ENCODE data around the gene SF1. TPM values are rescaled to one million over a fixed set of nuclear protein-coding genes. Genes with fewer than 3 reads are reported as not detected.

The SF1 gene
- total and polyA plus RNA-seq, 4 experiments from 2014 or later: 48.3 to 832 (median 481) TPM

DNA sequence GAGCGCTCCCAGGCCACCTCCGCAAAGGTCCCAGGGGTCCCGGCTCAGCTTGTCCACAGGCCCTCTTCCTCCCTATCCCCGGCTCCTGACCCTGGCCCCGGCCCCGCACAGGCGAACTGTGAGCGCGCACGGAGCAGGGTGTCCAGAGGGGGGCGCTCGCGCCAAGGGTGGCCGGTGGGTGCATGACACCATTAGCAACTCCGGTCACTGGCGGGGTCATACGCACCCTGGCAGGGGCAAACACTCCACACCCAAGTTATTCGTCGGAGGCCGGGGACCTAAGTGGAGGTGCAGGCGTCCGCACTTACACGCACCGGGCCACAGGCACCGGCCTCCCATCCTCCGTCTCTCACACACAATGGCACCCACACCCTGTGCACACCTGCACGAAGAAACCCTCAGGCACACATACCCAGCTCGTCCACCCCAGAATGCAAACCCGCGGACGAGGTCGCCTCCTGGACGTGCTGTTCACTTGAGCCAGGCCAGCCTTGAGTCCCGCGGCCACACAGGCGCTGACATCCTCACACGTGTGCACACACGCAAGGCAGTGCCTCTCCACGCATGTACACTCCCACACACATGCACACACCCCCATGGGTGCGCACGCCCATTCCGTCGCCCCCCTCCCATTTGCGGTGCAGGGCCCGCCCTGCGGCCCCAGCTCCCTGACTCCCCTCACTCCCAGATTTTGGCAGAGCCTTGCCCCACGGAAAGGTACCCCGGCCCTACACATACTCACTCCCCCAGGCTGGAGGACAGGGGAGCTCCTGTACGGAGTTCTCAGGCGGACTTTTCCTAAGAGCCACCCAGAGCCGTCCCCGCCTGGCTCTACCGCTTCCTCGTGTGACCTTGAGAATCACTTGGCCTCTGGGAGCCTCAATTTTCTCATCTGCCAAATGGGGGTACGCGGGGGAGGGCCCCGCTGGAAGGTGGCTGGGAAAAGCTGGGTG is 34.5 kb downstream of the SF1 start, which contains the start of gene RASGRP2:
Gene RASGRP2, minus strand, starts transcription at position 552 of the 953 bp plus-strand sequence. CDS start 1,276 bp downstream, outside the sequence.
- Mint-ChIP-seq H3K27ac (peak within 1 kb of the TSS; percentile 95 to 100 (median 99)), H3K36me3 (peaks cover 15 to 44% of the 10 kb centered on the region in 2 donors), H3K4me3 (peak within 1 kb of the TSS; percentile 95 to 99 (median 98)), H3K27me3 (no peaks in the 10 kb centered on the region), H3K4me1 (peaks cover 22 to 66% (median 37%) of the 10 kb centered on the region in 4 donors), H3K9me3 (peaks cover 0 to 1% (median 0%) of the 10 kb centered on the region in 8 donors)
- DNase-seq: peak; percentile 87 to 92 (median 89)
- Histone ChIP-seq H3K27ac (ENCODE audit: low read depth, low read length) (peak within 1 kb of the TSS; percentile 96), H3K9me3 (ENCODE audit: control insufficient read depth in 1 of 2, low read length in 2 of 2) (no peaks in the 10 kb centered on the region), H3K4me3 (ENCODE audit: low read length in 2 of 2) (peak within 1 kb of the TSS; percentile 95 to 98), H3K4me1 (ENCODE audit: insufficient read depth, low read length) (peaks cover 38% of the 10 kb centered on the region), H3K27me3 (ENCODE audit: insufficient read depth, low read length) (no peaks in the 10 kb centered on the region), H3K36me3 (ENCODE audit: insufficient read depth, low read length) (peaks cover 26% of the 10 kb centered on the region)
- intact Hi-C loops (cut with micrococcal nuclease): loop anchor here (1.0 to 10.0 kb wide), 6 partner anchors 21 to 371 kb away; partner anchors contain the start of genes CDC42BPG, MAP4K2, NRXN2 and TM7SF2
- ChIA-PET POLR2A (ENCODE audit: partially characterized antibody) (interaction anchor here (0.5 to 26.2 kb wide), 49 partner anchors 8 to 1903 kb away, joined by 3 to 1500 read pairs (median 5); partner anchors contain the start of genes ARL2, CCDC85B, CDC42BPG and EHD1), CTCF (ENCODE audit: partially characterized antibody) (interaction anchor here (1.1 to 10.2 kb wide), 17 partner anchors 8 to 104 kb away, joined by 3 to 135 read pairs (median 10); partner anchors contain the start of genes MAP4K2, PYGM and SF1)

DNA sequence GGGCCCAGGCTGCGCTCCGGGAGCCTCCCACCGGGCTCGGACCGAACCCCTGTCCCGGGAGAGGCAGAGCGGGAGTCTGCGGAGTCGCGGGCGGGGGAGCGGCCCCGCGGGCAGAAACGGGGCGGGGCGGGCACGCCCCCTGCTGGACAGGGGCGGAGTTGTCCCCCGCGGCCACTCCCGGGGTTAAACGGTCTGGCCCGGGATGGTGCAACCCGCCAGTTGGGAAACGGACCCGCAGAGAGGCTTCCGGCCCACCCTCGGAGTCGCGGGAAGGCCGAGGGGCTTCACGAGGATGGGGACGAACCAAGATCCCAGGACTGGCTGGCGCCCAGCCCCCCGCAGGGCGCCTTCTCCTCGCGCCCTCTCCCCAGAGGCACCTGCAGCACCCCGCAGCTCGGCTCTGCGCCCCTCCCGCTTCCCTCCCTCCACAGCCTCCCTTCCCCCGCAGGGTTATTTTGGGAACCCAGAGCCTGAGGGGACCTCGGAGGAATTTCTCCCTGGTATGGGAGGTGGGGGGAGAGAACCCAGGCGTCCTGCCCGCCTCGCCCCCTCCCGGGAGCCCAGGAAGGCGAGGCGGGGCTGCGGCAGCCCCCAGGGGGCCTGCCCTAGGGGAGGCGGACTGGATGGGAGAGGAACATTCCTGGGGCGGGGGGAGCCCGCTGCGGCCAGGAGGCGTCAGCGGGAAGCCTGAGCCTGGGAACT is 35.3 kb downstream of the SF1 start:
- H3K9me3 ChIP-seq (ENCODE audit: control insufficient read depth in 1 of 2, low read length in 2 of 2): no peaks in the 10 kb centered on the region
- H3K4me3 ChIP-seq (ENCODE audit: low read length in 2 of 2): peak overlapping the region; percentile 95 to 98
- Mint-ChIP-seq H3K27me3 (no peaks in the 10 kb centered on the region), H3K4me3 (peak overlapping the region; percentile 17 to 99 (median 97)), H3K36me3 (peaks cover 17 to 43% of the 10 kb centered on the region in 2 donors), H3K9me3 (peaks cover 0 to 1% (median 0%) of the 10 kb centered on the region in 8 donors), H3K4me1 (peaks cover 21 to 62% (median 35%) of the 10 kb centered on the region in 4 donors), H3K27ac (peak overlapping the region in 1 of 7 donors; percentile 96)
- H3K4me1 ChIP-seq (ENCODE audit: insufficient read depth, low read length): peaks cover 38% of the 10 kb centered on the region
- peak overlapping the region; percentile 81 for H3K27ac ChIP-seq (ENCODE audit: low read depth, low read length)
- ChIA-PET CTCF (ENCODE audit: partially characterized antibody) (interaction anchor here (1.1 to 10.2 kb wide), 13 partner anchors 9 to 75 kb away, joined by 3 to 135 read pairs (median 11); partner anchors contain the start of genes PYGM and SF1), POLR2A (ENCODE audit: partially characterized antibody) (interaction anchor here (0.7 to 26.2 kb wide), 27 partner anchors 8 to 425 kb away, joined by 3 to 1500 read pairs (median 14); partner anchors contain the start of genes ARL2, CDC42BPG, EHD1 and MAP4K2)
- DNase-seq: peak; percentile 65 to 83 (median 74)
- intact Hi-C loops (cut with micrococcal nuclease): loop anchor here (1.0 to 10.0 kb wide), 5 partner anchors 20 to 372 kb away; partner anchors contain the start of genes CDC42BPG, NRXN2, TM7SF2 and ZNHIT2
- H3K27me3 ChIP-seq (ENCODE audit: insufficient read depth, low read length): no peaks in the 10 kb centered on the region
- peaks cover 27% of the 10 kb centered on the region for H3K36me3 ChIP-seq (ENCODE audit: insufficient read depth, low read length)

DNA sequence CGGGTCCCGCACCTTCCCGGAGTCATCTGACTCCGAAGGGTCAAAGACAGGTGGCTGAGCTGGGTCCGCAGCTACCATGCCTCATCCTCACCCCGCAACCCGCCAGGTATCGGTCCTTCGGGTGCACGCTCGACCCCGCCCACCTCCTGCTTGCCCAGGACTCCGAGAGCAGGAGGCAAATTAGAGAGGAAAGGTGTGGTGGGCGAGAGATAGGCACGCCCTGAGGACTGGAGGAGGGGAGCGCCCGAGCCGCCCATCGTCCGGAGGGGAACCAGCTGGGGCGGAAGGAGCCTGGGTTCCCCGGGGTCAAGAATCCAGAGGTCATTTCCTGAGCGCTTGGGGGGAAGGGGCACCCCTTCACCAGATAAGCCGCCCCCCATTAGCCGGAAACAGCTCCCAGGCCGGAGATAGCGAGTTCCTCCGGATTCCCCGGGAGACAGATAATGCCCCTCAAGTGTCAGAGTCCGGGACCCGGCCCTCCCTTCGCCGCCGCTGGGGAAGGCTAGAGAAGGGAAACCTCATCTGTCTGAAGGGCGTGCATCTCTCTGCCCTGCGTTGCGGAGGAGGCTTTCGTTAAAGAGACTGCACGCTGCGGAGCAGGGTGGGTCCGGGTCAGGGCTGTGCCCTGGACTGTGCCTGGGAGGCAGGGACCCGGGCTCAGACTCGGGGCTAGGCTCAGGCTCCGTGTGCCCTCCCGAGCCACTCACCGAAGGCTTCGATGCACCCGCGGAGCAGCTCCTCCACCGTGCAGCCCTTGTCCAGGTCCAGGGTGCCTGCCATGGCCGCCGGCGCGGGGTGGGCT is 36.1 kb downstream of the SF1 start:
- no peaks in the 10 kb centered on the region for H3K9me3 ChIP-seq (ENCODE audit: control insufficient read depth in 1 of 2, low read length in 2 of 2)
- Mint-ChIP-seq H3K4me1 (peaks cover 20 to 56% (median 31%) of the 10 kb centered on the region in 4 donors), H3K36me3 (peaks cover 21 to 44% of the 10 kb centered on the region in 2 donors), H3K27ac (peak overlapping the region; percentile 29 to 86 (median 65)), H3K4me3 (peak overlapping the region; percentile 79 to 87 (median 83)), H3K9me3 (peaks cover 0 to 1% (median 0%) of the 10 kb centered on the region in 8 donors), H3K27me3 (no peaks in the 10 kb centered on the region)
- H3K36me3 ChIP-seq (ENCODE audit: insufficient read depth, low read length): peaks cover 28% of the 10 kb centered on the region
- intact Hi-C loops (cut with micrococcal nuclease): loop anchor here (2.0 to 10.0 kb wide), 2 partner anchors 103 to 373 kb away; partner anchors contain the start of genes CDC42BPG, TM7SF2 and ZNHIT2
- H3K4me3 ChIP-seq (ENCODE audit: low read length in 2 of 2): peak overlapping the region; percentile 95 to 98
- DNase-seq: peak in 1 of 5 donors; percentile 60
- H3K4me1 ChIP-seq (ENCODE audit: insufficient read depth, low read length): peaks cover 38% of the 10 kb centered on the region
- H3K27ac ChIP-seq (ENCODE audit: low read depth, low read length): peak overlapping the region; percentile 81
- POLR2A ChIA-PET (ENCODE audit: partially characterized antibody): interaction anchor here (0.6 to 26.2 kb wide), 16 partner anchors 11 to 375 kb away, joined by 3 to 1500 read pairs (median 12); partner anchors contain the start of genes CDC42BPG, MAP4K2, MEN1 and PYGM
- CTCF ChIA-PET (ENCODE audit: partially characterized antibody): interaction anchor here (0.7 to 10.2 kb wide), 11 partner anchors 9 to 76 kb away, joined by 3 to 135 read pairs (median 10); partner anchors contain the start of gene PYGM
- H3K27me3 ChIP-seq (ENCODE audit: insufficient read depth, low read length): no peaks in the 10 kb centered on the region

DNA sequence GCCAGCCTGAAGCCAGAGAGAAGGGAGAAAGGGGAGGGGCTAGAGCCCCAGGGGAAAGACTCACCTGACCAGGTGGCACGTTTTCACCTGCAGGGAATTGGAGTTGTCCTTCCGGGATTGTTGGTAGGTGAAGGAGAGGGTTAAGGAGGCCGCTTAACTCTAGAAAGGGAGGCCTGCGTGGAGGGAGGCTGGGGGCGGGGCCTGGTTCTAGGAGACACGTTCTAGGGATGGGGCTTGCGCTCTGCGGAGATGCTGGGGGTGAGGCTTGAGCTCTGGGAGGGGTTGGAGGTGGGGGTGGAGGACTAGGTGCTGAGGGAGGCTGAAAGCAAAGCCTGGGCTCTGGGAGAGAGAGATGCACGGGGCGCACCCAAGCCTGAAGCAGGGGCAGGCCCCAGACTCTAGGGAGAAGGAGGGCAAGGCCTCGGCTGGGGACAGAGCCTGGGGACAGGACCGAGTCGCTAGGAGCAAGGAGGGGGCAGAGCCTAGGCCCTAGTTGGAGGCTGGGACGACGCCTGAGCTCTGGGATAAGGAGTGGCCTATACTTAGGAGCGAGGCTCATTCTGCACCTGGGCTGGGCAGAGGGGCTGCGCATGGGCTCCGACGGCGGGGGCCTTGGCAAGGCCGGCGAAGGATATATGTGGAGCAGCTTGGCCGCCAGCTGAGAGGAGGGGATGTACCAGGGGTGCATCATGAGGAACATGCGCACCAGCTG is 36.8 kb downstream of the SF1 start:
- peaks cover 0 to 1% (median 0%) of the 10 kb centered on the region in 8 donors for H3K9me3 Mint-ChIP-seq
- Histone ChIP-seq H3K4me1 (ENCODE audit: insufficient read depth, low read length) (peaks cover 41% of the 10 kb centered on the region), H3K27me3 (ENCODE audit: insufficient read depth, low read length) (no peaks in the 10 kb centered on the region), H3K4me3 (ENCODE audit: low read length in 2 of 2) (peak overlapping the region in 1 of 2 donors; percentile 95), H3K27ac (ENCODE audit: low read depth, low read length) (peak overlapping the region; percentile 81), H3K9me3 (ENCODE audit: control insufficient read depth in 1 of 2, low read length in 2 of 2) (no peaks in the 10 kb centered on the region), H3K36me3 (ENCODE audit: insufficient read depth, low read length) (peaks cover 36% of the 10 kb centered on the region)
- ChIA-PET POLR2A (ENCODE audit: partially characterized antibody) (interaction anchor here (0.6 to 26.2 kb wide), 12 partner anchors 15 to 107 kb away, joined by 3 to 1500 read pairs (median 22); partner anchors contain the start of genes CDC42BPG, MAP4K2, MEN1 and PYGM), CTCF (ENCODE audit: partially characterized antibody) (interaction anchor here (0.7 to 10.2 kb wide), 9 partner anchors 8 to 378 kb away, joined by 3 to 135 read pairs (median 11); partner anchors contain the start of gene PYGM)
- peak overlapping the region; percentile 79 to 87 (median 83) for H3K4me3 Mint-ChIP-seq
- H3K36me3 Mint-ChIP-seq: peaks cover 26 to 51% of the 10 kb centered on the region in 2 donors
- intact Hi-C loops (cut with micrococcal nuclease): loop anchor here (2.0 to 10.0 kb wide), 2 partner anchors 103 to 373 kb away; partner anchors contain the start of genes CDC42BPG, TM7SF2 and ZNHIT2
- DNase-seq: no peak
- no peaks in the 10 kb centered on the region for H3K27me3 Mint-ChIP-seq
- H3K27ac Mint-ChIP-seq: peak overlapping the region; percentile 52 to 85 (median 65)
- peaks cover 20 to 51% (median 33%) of the 10 kb centered on the region in 4 donors for H3K4me1 Mint-ChIP-seq

DNA sequence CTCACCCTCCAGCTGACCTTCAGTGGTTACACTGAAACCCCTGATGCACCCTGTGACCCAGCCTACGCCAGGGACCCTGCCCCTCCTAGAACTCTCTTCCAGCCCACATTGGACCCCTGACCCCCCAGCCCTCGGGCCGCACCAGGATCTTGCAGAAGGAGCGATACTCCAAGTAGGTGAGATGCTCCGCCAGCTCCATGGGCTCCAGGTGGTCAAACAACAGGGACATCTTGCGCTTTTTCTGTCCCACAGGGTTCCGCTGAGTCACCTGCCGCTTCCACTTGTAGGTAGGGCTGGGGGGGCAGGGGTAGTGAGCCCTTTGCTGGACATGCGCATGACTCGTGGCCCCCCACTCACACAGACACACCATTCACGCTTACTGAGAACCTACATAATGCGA is 38.5 kb downstream of the SF1 start:
- ChIA-PET CTCF (ENCODE audit: partially characterized antibody) (interaction anchor here (0.8 to 10.2 kb wide), 3 partner anchors 23 to 33 kb away, joined by 3 to 135 read pairs (median 4); partner anchors contain the start of gene PYGM), POLR2A (ENCODE audit: partially characterized antibody) (interaction anchor here (0.9 to 26.2 kb wide), 5 partner anchors 9 to 63 kb away, joined by 3 to 1500 read pairs (median 4); partner anchors contain the start of genes PYGM and SF1)
- intact Hi-C loops (cut with micrococcal nuclease): loop anchor here (10.0 kb wide), 1 partner anchor 375 kb away; the partner anchor contains the start of genes TM7SF2 and ZNHIT2
- Mint-ChIP-seq H3K36me3 (peaks cover 36 to 58% of the 10 kb centered on the region in 2 donors), H3K4me1 (peaks cover 19 to 56% (median 33%) of the 10 kb centered on the region in 4 donors), H3K9me3 (no peaks in the 10 kb centered on the region), H3K27ac (peak overlapping the region in 5 of 7 donors; percentile 20 to 90 (median 74)), H3K27me3 (no peaks in the 10 kb centered on the region), H3K4me3 (peak overlapping the region in 3 of 8 donors; percentile 29 to 83 (median 59))
- no peaks in the 10 kb centered on the region for H3K27me3 ChIP-seq (ENCODE audit: insufficient read depth, low read length)
- H3K4me3 ChIP-seq (ENCODE audit: low read length in 2 of 2): no peak overlapping the region
- H3K36me3 ChIP-seq (ENCODE audit: insufficient read depth, low read length): peaks cover 52% of the 10 kb centered on the region
- H3K27ac ChIP-seq (ENCODE audit: low read depth, low read length): no peak overlapping the region
- H3K9me3 ChIP-seq (ENCODE audit: control insufficient read depth in 1 of 2, low read length in 2 of 2): no peaks in the 10 kb centered on the region
- DNase-seq: no peak
- H3K4me1 ChIP-seq (ENCODE audit: insufficient read depth, low read length): peaks cover 38% of the 10 kb centered on the region
